CD4-positive, alpha-beta T cell treated with Interleukin-6 for 4 hours (primary cell): ENCODE data around the gene KCNS3.
"Not testable (repeated sequence)": the region's sequence is repeated elsewhere in the genome, so short reads cannot be mapped to it uniquely, and the experiment has no call there.

ENCODE experiments used
- DNase-seq: peaks from one replicate; pipeline ENCODE4 v3.0.0-alpha.2; 2020; ENCODE audit warnings: mixed read lengths

The KCNS3 gene

DNA sequence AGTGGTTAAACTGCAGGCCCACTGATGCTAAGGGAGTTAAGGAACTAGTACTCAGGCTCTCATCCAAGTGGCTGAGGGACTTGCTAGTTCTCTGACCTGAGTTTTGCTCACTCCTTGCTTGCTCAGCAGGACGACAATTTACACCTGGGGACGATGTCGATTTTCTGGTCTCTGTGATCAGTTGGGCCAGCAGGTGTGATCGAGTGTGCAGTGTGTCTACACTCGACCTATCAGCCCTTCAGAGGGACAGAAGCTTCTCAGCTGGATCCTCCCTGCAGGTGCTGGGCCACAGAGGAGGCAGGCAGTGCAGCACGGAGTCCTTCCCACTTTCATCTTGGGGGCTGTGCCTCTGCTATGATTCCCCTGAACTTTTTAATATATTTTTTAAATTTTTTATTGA is 71.5 kb downstream of the KCNS3 start:
- no peak for DNase-seq

DNA sequence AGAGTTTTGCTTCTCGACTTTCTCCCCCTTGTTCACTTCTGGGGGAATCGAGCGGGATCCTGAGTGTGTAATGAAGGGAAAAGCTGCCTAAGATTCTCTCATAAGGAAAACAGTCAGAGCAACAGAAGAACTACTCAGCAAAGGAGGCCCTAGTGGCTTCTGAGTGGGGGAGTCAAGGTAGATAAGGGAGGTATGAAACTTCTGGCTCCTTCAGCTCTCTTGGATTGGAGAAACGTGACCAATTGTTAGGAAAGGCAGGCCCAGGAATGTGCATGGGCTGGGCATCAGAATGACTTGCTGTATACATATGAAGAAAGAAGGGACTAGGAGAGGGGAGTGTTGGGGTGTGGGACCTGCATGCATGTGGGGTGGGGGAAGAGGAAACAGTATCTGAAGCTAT is 73.1 kb downstream of the KCNS3 start:
- DNase-seq, result no peak

DNA sequence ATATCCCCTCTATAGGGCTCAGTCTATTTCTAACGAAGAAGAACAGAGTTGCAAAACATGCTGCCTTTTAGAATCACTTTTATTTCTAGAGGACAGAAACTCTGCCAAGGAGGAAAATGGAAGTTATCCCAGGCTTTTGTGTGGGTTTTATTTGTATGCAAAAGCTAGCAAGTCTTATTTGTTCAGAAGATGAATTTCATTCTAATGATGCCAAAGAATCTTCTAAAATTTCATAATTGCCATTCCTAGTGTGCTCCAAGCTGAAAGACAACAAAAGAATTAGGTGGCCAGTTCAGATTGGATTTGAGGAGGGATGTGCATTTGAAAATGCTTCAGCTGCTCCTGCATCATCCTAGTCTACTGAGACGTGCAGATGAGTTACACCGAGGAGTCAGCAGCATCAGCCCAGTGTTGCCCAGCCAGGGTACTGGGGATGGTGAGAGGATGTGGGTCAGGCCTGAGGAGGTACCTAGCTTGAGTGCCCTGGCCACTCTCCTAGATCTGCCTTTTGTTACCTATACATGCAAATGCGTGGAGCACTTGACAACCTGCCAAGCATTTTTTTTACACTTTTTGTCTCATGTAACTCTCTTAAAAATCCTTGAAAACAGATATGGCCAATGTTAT is 80.1 kb downstream of the KCNS3 start:
- no peak for DNase-seq

DNA sequence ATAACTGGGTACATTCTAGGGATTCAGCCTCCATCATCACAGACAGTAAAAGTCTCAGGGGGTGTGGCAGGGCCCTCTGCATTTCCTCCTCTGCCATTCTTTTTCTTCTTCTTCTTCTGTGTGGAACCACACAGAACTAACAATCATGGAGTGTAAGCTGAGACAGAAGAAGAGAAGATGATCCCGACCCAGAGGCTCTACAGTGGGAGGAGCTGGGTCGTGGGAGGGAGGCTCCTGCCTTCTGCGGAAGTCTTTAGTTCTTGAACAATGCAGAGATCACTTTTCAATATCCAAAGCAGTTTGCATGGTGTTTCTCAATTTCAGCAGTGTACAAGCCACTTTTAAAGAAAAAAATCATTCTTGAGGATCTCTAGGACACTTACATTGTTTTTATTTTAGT is 80.9 kb downstream of the KCNS3 start:
- no peak for DNase-seq

DNA sequence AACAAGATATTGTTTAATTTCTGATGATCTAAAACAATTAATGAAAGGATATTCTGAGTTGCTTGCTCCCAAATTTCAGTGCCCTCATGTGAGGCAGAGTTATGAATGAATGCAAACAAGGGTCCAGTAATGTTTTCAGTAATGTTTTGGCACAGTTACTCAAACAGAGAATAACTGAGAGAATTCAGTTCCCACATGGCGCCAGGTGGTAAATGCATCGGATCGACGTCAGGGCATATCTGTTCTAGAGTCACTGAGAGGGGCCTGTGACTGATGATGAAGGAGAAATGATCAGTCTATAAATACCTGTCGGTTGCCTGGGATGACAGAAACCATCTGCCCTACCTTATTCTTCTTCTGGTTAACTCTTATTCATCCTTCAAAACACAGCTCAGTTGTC is 81.4 kb downstream of the KCNS3 start:
- DNase-seq, result no peak

DNA sequence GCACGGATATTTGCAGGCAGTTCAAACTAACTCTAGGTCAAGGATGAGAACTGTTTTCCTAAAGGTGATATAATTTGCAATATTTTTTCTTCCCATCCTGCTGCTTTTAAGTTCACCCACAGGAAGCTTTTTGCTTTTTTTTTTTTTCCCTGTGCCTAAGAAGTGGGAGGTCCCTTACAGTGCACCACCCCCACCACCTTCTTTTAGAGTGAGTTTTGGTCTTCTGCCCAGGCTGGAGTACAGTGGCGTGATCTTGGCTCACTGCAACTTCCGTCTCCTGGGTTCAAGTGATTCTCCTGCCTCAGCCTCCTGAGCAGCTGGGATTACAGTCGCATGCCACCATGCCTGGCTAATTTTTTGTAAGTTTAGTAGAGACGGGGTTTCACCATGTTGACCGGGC is 82.5 kb downstream of the KCNS3 start:
- no peak for DNase-seq

DNA sequence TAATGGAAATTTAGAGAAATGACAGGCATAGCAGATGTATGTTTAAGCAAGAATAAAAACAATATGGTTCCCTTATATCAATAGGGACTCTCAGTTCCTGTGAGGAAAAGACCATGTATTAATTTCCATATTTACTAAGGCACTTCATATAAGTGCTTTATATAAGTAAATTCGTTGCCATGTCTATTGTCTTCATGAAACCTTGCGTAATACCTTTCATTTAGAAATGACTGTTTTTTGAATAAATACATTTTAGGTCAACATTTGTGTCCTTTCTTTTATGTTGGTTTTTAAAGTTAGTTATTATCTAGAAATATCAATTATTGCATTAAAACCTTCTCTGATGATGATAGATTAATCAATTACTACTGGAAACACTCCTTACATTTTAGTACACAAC is 83.3 kb downstream of the KCNS3 start:
- DNase-seq, result no peak

DNA sequence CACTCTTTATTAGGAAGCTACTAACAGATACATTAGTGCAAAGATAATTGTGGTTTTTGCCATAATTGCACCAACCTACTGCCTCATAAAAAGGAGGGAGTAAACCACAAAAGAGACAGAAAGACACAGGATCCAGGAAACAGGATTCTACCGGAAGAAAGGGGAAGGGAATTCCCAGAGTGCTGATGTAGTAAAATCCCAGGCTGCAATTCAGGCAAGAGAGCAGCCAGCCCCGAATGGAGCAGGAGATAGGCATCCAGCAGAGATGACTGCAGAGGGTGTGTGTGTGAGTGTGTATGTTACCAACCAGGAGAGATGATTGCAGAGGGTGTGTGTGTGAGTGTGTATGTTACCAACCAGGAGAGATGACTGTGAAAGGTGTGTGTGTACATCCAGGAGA is 84.4 kb downstream of the KCNS3 start:
- DNase-seq, result no peak

DNA sequence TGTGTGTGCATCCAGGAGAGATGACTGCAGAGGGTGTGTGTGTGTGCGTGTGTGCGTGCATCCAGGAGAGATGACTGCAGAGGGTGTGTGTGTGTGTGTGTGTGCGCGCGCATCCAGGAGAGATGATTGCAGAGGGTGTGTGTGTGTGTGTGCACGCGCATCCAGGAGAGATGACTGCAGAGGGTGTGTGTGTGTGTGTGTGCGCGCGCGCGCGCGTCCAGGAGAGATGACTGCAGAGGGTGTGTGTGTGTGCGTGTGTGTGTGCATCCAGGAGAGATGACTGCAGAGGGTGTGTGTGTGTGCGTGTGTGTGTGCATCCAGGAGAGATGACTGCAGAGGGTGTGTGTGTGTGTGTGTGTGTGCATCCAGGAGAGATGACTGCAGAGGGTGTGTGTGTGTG is 85.1 kb downstream of the KCNS3 start:
- not testable (repeated sequence) for DNase-seq

DNA sequence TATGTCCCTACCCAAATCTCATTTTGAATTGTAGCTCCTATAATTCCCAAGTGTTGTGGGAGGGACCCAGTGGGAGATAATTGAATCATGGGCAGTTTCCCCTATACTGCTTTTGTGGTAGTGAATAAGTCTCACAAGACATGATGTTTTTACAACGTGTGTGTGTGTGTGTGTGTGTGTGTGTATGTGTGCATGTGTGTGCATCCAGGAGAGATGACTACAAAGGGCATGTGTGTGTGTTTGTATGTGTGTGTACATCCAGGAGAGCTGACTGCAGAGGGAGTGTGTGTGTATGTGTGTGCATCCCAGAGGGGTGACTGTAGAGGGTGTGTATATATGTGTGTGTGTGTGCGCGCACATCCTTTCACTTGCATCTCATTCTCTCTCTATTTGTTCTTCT is 86.7 kb downstream of the KCNS3 start:
- no peak for DNase-seq

DNA sequence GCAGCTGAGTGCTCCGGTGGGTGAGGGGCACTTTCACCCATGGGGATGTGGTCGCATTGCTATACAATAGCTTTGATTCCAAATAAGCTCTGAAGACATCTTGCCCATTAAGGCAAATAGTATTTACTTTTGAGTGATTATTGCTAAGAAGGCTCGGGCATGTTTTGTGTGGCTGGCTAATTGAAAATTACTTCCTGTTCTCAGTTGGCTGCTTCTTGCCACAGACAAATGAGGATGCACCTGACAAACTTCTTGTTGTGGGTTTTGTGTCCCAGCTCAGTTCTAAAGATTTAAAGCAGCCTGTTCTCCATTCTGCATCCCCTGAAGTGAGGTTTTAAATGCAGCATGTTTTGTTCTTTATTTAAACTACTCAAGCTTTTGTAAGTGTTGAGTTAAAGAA is 88.3 kb downstream of the KCNS3 start:
- DNase-seq, result no peak

DNA sequence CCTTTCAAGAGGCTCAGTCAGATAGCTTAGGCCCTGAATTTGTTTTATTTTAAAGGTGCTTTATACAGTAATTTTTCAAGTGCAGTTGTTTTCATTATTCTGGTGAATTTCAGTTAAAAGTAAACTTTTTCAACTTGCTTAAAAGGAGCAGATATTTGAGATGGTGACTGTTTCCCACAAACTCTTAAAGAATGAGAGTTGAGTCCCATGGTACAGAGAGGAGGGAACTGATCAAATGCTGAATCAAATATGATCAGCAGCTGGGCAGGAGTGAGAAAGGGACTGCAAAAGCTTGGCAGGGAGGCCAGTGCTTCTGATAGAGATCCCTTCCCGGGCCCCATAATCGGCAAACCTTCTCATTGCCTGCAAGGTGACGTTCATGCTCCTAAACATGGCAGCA is 91.2 kb downstream of the KCNS3 start:
- no peak for DNase-seq

DNA sequence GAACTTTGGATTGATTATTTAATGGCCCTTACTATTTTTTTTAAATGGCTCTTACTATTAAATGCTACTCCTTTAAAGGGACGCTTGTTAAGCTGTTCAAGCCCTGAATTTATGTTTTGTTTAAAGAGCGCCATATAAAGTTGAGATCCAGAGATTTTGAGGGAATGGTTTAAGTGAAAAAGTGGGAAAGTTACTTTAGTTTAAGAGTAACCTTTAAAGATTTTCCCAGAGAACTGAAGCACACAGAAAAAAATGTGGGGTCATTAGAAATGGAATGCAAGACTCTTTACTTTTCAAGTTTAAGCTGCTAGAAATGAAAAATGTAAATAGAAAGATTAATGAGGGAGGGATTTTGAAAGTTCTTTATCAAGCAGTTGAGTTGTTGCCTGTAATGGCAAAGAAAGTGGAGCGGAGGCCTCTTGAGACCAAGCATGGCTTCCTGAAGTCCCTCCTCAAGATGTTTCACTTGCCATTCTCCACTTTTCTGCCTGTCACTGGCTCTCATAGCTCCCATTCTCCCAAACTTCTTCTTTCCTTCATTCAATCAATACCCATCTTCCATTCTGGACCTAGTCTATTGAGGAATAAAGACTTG is 93.2 kb downstream of the KCNS3 start:
- no peak for DNase-seq

DNA sequence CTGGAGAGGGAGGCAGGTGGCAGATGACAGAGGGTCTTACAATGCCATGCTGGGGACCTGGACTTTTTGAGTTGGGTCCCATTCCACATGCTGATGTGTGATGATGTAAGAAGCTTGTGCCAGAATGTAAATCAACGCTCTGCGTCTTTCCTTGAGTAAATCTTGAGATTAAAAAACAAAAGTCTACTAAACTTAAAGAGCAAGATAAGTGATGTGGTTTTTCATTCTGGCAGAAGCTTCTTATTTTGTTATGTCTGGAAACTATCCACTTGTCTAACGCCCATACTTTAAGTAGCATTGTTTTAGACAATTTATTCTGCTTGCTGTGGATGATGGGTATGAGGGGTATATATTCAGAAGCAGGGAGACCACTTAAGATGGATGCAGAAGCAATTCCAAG is 94.5 kb downstream of the KCNS3 start:
- no peak for DNase-seq

DNA sequence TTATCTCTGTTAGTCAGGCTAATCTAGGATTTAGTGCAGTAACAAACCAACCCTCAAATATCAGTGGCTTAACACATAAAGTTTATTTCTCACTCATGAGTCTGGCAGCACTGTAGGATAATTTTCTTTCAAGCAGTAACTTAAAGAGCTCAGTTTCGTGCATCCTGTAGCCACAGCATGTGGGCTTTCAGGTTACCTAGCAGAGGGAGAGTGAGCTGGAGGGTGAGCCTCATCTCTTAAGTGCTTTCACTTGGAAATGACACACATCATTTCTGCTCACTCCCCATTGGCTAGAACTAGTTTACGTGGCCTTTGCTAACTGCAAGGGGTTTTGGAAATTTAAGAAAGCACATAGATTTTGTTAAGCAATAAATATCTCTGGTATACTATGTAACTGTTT is 96.9 kb downstream of the KCNS3 start:
- DNase-seq, result no peak

DNA sequence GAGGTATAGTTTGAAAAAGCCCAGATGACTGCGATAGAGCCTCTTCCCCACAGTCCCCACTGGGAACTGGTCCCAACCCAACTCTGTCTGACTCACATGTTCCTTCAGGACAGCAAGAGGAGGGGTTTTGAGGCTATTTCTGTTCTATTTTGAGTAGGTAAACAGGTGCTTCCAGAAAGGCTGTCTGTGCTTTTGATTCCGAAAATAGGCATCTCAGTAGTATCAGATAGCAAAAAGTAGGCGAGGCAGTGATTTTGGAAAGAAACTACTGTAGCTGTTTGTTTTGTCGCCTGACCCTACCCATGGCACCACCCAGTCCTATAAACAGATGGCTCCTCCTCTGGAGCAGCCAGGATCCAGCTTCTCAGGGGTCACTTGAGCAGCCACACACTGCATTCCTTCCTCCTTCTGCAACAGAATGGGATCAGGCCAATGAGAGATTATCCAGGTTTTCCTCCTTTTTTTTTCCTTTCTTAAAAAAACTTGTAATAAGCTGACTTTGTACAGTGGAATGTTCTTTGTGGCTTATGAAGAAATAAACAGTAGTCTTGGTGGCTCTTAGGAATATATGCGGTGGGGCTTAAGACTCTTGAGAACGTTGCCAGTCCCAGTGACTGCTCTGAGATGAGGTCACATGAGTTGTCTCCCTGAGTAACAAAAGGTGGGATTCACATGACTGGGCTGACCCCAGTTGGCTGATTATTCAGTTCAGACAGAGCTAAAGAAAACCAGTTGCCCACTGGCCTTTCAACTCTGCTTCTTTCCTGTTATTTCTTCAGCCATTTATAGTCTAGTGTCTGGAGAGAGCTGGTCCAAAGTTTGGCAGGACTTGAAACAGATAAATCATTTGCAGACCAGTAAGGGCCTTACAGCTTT is 98.6 kb downstream of the KCNS3 start:
- no peak for DNase-seq

DNA sequence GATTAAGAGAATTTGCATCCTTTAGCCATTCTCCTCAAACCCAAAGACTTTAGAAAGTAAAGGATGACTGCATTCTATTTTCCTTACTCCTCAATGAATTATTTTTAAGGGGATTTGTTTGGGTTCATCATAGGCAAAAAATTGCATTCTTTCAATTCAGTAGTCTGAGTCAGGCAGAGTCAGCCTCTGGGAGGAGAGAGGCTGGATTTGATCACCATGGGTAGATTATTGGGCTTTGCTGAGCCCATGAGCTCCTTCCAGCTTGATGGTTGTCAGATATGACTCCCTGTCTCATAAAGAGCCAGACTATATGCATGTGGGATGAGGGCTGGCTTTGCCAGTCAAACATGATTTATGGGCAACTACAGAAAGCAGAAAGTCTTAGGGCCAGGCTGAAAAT is 101.2 kb downstream of the KCNS3 start:
- no peak for DNase-seq

DNA sequence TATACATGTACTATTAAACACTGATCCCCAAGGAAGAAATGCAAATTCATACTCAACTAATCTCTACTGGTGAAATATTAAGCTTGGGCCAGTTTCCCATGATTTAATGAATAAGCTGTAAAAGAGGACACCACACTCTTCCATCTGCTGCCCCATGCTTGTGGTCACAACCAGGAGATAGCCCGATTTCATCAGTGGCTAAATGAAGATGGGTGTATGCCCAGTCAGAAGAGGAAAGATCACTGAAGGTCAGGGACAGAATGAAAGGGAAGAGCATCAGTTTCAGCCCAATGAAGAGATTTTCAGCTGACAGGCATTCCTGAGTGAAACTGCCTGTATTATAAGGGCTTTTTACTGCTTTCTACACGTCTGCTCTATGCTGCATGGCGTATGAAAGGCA is 103.5 kb downstream of the KCNS3 start:
- no peak for DNase-seq
